Stimulated activated CD4-positive, alpha-beta T cell treated with anti-CD3 and anti-CD28 coated beads, Interleukin-1b, Interleukin-23, amount 100 ng/mL, for 1 hour (primary cell): ENCODE measurements around the gene KRT4.

Experiments
- DNase-seq, 2 donors: peaks; one replicate each; pipeline ENCODE4 v3.0.0-alpha.2; 2020; ENCODE audit warnings: low read depth in 2 of 2

KRT4 gene

DNA sequence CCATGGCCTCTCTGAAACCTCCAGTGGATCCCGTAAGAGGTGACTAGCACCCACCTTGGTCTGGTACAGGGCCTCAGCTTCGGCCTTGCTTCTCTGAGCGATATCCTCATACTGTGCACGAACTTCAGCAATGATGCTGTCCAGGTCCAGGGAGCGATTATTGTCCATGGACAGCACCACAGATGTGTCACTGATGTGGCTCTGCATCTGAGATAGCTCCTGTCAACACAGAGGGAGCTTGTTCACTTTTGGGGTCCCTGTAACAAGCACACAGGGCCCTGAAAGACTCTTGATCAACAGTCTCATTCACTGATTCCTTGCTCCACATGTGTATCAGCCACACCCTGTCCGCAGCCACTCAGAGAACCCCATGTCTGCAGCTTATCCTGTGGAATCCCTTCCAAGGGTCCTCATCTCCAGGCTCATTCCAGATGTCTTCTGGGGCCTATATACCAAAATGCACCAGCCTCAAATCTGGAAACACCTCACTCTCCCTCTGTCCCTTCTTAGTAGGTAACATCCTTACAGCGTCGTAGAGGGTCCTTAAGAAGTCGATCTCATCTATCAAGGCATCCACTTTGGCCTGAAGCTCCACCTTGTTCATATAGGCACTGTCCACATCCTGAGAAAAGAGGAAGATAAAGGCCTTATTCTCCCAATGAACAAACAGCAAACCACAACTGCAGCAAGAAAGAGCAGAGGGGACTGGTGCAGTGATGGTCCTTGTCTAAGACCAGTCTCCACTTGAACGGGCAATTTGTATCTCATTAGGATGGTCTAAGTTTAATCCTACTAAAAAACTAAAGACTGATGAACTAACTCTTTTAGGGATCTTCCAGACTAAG, 21.5 kb downstream of the KRT4 start:
- DNase-seq: no peak

DNA sequence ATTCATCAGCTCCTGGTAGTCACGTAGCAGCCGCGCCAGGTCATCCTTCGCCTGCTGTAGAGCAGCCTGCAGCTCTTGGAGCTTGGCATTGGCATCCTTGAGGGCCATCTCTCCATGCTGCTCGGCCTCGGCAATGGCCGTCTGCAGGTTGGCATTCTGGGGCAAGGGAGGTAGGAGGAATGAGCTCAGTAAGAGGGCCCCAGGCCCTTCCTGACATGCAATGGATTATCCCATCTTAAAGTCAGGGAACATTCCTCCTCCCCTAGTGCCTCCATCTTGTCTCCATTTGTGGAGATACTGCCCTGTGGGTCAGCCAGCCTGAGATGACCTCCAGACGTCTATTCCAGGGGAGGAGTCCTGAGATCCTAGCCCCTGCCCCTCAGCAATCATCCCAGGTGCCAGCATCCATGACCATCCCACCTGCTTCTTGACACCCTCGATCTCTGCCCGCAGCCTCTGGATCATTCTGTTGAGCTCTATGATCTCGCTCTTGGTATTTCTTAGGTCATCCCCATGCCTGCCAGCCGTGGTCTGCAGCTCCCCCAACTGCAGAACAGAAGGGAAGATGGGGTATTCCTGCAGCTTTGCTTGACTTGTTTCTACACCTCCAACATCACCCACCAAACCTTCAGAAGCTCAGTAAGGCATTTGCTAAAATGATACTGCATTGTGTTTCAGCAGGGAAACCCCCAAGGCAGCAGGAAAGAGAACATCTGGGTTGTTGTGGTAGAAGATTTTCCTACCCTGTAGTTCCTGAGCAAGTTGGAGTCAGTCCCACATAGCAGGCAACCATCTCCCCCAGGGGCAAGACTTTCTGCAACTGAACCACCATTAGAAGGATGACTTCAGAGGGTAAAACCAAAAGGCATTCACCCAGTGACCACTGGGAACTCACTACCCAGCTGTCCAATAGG, 22.4 kb downstream of the KRT4 start:
- no peak for DNase-seq

DNA sequence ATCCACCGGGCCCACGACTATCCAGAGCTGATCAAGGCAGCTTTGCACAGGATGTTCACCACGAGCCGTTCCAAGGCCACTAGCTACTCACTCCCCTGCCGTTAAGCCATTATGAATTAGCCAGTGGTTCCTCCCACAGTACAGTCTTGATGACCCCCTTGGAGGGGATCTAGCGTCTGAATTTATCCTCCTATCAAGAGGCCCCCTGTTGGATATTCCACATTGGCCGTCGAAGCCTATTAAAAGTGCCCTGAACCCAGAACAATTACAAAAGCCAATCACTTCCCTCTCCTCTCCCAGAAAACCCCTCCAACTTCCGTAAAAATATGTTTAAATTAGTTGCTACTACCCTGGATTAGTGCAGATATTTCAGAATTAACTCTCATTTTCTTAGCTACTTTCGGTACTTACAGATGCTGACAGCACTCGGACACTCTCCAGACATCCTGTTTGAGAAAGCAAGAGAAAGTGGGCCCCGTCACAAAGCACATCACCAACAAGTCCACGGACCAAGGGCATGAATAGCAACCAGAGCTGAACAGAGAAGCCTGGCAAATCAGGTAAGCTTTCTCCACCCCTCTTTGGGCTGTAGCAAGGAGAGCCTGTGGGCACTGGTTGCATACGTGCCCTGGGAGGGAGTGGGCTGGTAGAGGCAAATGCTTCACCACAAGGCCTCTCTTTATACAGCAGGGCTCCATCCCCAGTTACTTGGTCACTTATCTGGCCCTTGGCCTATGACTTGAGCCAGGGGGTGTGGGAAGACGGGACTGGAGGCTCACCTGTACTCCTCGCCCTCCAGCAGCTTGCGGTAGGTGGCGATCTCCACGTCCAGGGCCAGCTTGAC, 23.3 kb downstream of the KRT4 start:
- DNase-seq: no peak

DNA sequence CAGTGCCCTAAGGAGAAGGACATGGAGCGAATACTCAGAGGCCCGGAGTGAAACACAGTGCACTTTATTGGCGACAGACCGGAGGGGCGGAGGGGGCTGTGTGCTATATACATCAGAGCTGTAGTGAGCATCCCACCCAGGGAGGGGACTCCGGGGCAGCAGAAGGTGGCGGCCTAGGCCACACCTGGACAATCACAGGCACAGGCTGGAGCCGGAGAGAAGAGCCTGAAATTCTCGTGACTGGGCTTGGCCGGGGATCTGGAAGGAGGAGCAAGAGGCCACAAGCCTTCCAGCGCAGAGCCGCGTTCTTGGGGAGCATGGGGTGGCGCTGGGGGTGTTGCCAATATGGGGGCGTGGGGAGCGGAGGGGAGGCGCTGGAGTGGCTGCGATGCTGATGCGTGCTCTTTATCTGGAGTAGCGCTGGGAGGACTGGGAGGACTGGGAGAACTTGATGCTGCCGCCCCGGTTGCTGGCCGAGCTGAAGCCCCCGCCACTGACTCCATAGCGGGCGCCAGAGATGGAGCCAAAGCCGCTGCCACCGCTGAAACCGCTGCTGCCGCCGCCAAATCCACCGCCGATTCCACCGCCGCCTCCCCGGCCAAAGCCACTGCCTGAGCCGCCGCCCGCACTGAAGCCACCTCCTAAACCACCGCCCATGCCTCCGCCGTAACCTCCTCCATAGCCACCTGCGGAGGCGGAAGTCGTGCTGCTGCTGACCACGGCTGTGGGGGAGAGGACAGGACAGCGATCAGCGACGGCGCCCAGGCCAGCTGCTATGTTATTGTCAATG, 24.1 kb downstream of the KRT4 start:
- no peak for DNase-seq

DNA sequence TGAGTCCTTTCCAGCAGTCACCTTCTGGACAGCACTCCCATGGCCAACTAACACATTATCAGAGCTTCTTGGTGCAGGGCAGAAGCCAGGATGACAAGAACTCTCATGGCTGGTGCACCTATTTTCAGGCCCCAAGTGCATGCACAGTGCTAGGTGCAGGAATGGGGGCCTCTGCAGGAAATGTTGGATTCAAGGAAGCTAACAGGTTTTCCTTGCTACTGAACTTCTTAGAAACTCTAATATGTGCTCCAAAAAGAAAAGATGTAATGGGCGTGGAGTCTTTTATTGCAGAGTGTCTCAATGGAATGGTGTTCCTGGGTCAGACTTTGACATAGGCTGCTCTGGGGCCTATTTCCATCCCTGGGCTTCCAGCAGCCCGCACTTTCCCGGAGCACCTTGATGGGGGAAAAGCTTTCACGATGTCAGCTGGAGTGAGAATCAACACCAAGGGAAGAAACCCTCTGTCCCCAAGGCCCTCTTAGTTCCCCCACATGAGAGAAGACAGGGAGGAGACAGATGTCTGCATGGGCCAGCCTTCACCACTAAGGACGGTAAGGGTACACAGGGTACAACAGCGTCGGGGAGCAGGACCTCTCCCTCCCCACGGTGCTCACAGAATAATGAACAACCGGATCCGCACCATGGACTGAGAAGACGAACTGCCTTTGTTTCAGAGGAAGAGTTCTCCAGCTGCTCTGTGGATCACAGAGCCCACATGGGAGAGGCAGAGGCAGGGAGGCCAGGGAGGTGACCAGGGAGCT, 24.9 kb downstream of the KRT4 start:
- DNase-seq: no peak

DNA sequence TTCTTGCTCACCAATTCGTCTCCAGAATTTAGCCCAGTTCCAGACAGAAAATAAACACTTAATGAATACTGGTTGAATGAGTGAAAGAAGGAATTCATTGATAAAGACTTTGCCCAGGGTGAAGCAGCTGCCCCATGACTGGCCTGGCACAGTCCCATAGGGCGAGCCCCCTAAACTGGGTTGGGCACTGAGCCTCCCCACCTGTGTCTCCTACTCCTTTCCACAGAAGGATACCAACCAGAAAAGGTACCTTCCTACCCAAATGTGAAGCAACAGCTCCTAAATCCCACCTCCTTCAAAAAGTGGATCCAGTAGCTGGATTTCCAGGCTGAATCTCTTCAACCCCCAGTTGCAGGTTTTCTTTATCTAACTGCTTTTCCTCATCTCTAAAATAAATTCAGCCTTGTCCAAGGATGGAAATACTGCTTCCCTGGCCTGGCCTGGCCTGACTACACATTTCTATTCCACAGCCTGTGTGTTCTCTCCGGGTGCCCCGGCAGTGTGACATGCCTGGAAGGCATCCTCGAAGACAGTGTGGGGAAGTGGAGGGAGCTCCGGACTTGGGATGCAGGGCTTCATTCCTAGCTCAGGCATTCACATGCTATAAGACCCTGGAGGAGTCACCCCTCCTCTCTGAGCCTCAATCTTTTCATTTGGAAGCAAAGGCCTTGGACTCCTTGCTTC, 25.6 kb downstream of the KRT4 start:
- DNase-seq: no peak

DNA sequence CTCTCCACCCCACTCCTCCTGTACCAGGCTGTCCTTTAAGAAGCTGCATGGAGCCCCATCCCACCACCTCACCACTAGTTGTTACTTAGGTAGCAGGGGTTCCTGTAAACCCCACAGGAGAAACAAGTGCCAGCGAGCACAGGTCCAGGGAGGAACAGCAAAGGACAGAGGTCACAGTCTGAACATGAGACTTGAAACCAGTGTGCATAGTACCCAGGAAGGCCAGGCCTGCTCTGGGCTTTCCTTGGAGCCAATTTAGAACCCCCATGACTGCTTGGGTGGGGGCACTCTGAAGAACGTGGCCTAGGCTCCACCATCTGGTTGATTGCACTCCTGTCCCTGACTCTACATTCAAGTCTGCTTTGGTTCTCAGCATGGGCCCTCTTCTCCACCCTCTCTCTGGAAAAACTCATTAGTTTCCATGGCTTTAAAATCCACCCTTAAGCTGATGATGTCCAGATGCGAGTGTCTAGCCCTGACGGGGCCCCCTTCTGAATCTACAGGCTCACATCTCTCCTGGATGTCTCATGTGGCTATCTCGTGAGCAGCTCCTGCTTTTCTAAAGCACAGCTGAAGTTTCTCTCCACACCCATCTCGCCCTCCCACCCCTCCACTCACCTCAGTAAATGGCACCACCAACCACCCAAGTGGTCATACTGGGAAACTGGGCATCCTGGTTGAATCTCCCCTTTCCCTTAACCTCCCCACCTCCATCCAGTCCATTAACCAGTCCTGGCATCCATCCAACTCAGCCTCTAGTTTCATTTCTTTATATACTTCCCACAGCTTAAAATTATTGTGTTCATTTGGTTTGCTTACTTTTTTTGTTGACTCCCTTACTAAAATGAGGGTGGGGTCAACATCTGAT, 26.4 kb downstream of the KRT4 start:
- DNase-seq: no peak

DNA sequence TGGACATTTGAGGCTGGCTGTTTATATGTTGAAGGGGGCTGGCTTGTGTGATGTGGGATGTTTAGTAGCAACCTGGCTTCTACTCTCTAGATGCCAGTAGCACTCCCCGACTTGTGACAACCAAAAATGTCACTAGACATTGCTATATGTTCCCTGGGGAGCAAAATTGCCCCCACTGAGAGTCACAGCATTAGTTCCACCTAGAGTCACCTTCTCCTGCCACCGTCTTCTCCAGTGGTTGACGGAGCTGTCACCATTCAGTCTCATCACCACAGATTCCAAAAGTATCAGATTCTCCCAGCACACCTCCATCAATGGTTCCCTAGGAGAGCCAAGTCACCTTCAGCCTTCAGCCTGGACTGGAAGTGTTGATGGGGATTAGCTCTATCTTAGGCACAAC, 29.0 kb downstream of the KRT4 start:
- no peak for DNase-seq

DNA sequence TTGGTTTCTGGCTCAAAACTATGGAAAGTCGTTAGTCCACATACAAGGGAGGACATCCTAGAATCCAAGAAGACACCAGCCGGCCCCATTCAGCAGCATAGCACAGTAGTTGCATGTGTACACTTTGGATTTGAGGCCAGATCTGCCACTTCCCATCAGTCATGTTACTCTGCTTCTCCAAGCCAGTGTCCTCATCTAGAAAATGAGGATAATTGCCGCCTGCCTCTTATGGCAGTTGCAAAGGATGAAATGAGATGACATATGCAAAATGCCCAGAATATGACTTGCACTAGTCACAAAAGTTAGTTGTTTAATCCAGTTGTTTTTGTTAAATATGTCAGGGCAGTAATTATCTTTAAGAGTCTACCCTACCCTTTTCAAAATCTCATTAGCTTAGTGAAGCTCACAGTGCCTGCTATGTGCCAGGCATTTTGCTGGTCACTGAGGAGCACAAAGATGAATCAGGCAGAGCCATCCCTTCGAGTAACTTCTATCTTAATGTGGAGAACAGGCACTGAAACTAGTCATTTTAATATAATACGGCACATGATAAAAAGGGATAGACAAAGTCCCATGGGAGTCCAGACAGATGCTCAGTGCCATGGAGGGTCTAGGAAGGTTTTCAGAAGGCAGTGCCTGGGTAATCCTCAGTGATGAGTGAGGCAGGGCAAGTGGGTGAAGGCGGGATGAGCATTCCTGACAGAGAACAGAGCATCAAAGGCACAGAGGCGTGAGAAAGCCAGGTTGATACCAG, 30.2 kb downstream of the KRT4 start:
- DNase-seq: no peak

DNA sequence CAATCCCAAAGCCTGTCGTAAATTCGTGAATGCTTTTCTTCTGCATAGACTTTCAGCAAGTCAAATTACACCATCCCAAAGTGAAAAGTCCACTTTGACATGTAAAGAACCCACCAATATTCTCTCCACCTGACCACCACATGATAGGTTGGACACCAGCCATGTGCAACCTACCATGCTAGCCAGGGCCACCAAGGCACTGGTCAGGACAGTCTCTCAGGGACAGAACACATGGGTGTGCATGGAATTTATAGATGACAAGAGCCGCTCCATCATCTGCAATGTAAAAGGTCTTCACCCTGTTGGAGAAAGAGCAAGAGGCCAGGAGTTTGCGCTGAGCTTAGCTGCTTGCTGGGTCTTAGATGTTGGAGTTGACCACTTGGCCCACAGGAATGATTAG, 31.4 kb downstream of the KRT4 start:
- no peak for DNase-seq

DNA sequence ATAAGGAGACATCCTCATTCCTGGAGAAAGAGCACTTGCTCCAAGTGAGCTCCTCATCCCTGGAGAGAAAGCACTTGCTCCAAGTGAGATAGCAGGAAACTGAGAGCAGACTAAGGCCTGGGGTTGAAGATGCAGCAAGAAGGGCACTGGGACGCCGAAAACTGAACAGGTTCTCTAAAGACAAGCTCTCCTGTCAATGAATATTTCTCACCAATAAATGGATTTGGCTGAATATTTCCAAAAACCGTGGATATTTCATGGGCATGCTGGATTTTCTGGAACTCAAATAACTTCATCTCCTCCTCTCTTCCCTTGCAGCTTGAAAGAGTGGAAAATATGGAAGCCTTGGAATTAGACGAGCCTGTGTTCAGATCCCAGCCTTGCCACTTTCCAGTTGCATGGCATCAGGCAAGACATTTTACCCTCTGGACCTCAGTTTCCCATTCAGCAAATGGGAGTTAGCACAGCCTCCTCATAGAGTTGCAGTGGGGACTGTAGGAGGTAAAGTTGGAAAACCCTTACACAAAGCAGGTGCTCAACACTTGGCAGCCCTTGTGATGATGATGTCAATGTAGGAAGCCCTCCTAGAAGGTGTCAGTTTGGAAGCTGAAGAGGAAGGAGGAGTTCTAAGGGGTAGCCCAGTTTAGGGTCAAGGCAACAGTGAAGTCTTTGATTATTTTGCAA, 32.4 kb downstream of the KRT4 start:
- no peak for DNase-seq

DNA sequence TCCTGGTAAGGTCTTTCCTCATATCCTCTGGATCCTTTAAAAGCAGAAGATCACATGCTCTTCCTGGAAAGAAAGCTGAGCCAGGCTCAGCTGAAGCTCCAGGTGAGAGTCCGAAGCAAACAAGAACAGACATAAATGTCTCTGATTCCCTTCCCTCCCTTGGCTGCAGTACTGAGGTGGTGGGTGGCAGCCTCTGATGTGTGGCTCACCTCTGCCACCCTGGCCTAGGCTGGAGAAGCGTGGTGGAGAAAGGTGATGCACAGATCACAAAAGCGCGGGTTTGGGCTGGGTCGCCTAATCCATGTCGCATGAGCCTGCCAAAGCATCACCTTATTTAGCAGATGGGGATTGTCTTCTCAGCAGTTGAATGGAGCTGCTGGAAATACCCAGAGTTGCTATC, 34.0 kb downstream of the KRT4 start:
- DNase-seq: no peak

DNA sequence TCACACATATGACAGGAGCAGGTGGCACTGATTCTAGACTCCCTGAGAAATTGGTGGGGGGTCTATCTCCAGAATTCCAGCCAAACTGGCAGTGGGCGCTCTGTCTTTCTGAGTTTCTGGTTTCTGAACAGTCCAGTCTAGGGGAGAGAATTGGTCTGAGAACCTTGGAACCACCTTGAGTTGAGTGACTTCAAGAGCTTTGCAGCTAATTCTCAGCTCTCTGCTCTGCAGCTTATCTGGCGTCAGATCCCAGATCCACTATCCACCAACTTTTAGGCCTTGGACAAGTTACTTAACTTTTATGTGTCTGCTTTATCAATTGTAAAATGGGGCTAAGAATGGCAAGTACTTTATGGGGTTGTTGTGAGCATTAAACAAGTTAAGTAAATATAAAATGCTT, 35.1 kb downstream of the KRT4 start:
- DNase-seq: no peak

DNA sequence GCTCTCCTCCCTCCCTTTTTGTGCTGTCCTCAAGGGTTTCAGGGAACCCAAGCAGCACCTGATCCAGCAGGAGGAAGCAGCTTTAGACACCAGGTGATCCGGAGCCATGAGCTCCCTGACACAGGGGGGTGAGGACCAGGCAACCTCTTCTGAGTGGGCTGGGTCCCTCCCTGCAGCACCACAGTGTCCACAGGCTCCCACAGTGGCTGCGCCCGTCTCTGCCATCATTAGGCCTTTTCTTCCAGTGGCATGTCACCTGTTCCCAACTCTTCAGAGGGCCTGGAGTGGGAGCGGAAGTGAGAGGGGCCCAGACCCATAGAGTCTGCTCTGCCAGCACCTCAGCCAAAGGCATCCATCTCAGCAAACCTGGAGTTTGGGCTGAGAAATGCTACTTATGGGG, 36.4 kb downstream of the KRT4 start:
- no peak for DNase-seq

DNA sequence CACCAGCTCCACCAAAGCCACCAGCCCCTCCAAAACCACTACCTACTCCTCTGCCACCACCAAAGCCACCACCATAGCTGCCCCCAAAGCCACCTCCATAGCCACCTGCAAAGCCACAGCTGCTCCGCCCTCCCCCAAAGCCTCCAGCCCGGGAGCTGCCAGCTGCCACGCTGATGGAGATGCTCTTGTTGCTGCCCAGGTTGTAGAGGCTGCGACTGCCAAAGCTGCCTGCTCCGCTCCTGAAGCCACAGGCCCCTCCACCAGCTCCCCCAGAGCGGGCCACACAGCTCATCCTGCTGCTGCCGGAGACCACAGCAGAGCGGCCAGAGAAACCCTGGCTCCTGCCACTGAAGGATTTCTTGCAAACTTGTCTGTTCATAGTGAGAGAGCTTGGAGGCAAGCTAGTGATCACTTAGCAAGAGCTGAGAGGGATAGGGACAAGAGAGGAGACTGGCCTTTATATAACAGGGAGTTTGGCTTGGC, 37.0 kb downstream of the KRT4 start, which contains the start of gene KRT76:
TSS of gene KRT76 (minus strand) at position 433 of the 483 bp plus-strand sequence. CDS start at position 379, 54 bp downstream.
- no peak for DNase-seq

DNA sequence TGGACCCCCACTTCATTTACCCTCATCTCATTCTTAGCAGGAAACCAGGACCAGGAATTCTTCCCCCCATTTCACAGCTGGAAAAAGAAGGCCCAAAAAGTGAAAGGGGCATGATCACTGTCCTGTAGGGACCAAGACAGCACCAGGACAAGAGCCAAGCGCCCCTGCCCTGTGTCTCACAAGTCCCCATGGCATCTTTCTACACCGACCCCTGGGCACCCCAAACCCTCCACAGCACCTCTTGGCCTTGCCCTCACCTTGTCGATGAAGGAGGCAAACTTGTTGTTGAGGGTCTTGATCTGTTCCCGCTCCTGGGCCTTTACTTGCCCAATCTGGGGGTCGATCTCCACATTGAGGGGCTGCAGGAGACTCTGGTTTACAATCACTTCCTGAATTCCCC, 37.5 kb downstream of the KRT4 start:
- DNase-seq: no peak

DNA sequence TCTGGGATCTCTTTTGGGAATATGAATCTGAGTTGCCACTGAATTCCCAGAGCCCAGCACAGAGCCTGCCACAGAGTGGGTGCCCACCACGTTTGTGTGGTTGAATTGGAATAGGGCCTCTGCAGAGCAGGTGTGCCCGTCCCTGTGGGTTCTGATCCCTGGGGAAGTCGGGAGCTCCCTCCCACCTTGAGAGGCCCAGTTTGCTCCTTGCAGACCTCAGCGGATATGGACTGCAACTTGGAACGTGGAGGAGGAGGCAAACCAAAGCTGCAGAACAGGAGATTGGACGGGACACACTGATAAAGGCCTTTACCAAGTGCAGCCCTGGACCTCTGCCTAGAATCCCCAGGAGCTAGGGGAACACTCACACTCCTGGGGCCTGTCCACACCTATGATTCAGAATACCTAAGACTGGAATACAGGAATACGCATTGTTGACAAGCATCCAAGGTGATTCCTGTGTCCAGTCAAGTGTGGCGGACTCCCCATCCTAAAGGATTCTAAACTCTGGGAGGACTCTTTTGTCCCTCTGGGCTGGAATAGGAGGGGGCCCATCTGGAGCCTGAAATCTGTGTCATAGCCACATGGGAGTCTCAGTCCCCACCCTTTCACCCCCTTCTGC, 39.2 kb downstream of the KRT4 start:
- DNase-seq: no peak
